Progenitor cell of endocrine pancreas (in vitro differentiated cells): ENCODE data around the gene FAIM2. TPM values are rescaled to one million over a fixed set of nuclear protein-coding genes. Genes with fewer than 3 reads are reported as not detected.

Experiments used
- DNase-seq: peaks from one replicate; pipeline ENCODE4 v3.0.0; 2021; ENCODE audit warnings: low spot score; ENCODE audit not compliant: unreplicated experiment
- H3K27ac Mint-ChIP-seq: 2 replicates; pipeline ENCODE4 v1.8.0; 2021; ENCODE audit warnings: mild to moderate bottlenecking, moderate library complexity, mixed read lengths
- H3K27me3 Mint-ChIP-seq: 2 replicates; pipeline ENCODE4 v1.8.0; 2021; ENCODE audit warnings: mixed read lengths
- H3K36me3 Mint-ChIP-seq: 2 replicates; pipeline ENCODE4 v1.8.0; 2022; ENCODE audit warnings: mixed read lengths; ENCODE audit not compliant: insufficient read depth
- H3K4me1 Mint-ChIP-seq: 2 replicates; pipeline ENCODE4 v1.8.0; 2021; ENCODE audit warnings: low read depth, mixed read lengths
- H3K4me3 Mint-ChIP-seq: 2 replicates; pipeline ENCODE4 v1.8.0; 2021; ENCODE audit warnings: low read depth, mild to moderate bottlenecking, moderate library complexity, mixed read lengths
- H3K9me3 Mint-ChIP-seq: 2 replicates; pipeline ENCODE4 v1.8.0; 2021; ENCODE audit warnings: low read depth, mixed read lengths
- CTCF ChIP-seq: fragments of 200-600 bp; sonication (generic); IDR thresholded peaks from one replicate; pipeline ENCODE4 v1.5.0; 2021; ENCODE audit warnings: antibody characterized with exemption, mild to moderate bottlenecking; ENCODE audit not compliant: unreplicated experiment
- total RNA-seq: library from RNA; stranded (reverse); gene quantifications from 2 replicates; pipeline ENCODE4 v1.2.1, GENCODE V29; 2021

The FAIM2 gene
- total RNA-seq, 1 donor from 2014 or later: not detected

- Mint-ChIP-seq H3K27me3 (peaks cover 10% of the 10 kb centered on the region), H3K27ac (no peak overlapping the region), H3K4me3 (no peak overlapping the region), H3K9me3 (peaks cover 4% of the 10 kb centered on the region), H3K4me1 (peaks cover 11% of the 10 kb centered on the region), H3K36me3 (no peaks in the 10 kb centered on the region)
- no peak for DNase-seq
- TF ChIP-seq CTCF: no peak
These were observed 28.9 kb upstream of the FAIM2 start for GRCh38 chr12:49932533-49933130.

DNA sequence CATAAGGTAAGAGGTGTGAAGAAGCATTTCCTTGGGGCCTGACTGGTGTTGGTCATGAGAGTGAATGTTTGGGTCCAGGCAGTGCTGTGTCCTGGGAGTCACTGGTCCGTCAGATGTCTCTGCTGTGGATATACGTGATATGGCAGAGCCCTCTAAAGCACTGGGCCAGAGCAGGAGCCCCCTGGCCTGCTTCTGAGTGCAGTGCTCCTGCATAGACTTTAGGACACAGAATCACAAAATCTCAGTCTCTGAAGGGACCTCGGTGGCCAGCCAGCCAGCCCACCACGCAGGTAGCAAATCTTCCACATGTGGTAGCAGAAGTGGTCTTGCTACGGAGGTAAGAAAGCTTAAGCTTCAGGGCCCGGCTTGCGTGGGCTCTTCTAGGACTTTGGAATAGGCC, 28.3 kb upstream of the FAIM2 start:
- Mint-ChIP-seq H3K4me1 (peaks cover 5% of the 10 kb centered on the region), H3K9me3 (peaks cover 4% of the 10 kb centered on the region), H3K27ac (no peak overlapping the region), H3K36me3 (no peaks in the 10 kb centered on the region), H3K27me3 (peaks cover 10% of the 10 kb centered on the region), H3K4me3 (no peak overlapping the region)
- no peak for DNase-seq
- TF ChIP-seq CTCF: no peak

DNA sequence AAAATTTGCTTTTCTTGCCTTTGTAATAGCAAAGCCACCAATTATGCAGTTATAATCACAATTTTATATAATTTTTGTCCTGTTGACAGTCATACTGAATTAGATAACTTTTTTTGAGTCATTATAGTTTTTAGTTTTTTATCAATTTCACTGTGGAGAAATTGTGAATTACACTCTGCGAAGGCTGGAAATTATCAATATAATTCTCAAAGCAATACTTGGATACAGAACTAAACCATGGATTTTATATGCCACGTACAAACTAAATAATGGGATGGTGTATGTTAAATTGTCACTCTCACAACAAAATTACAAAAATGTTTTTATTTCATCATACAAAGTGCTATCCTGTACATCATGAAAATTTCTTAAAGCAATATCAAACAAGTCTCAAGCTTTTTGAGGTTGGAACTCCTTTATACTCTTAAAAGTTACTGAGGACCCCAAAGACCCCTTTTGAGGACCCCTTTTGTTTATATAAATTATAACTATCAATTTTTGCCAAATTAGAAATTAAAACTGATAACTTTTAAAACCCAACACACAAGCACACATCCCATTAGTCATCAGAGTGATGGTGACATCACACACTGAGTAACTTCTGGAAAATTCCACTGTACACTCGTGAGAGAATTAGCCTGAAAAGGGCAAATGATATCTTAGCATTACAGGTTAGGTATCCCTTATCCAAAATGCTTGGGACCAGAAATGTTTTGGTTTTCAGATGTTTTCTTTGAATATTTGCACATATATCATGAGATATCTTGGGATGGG, 27.0 kb upstream of the FAIM2 start:
- peaks cover 10% of the 10 kb centered on the region for H3K27me3 Mint-ChIP-seq
- DNase-seq: no peak
- no peak overlapping the region for H3K4me3 Mint-ChIP-seq
- H3K27ac Mint-ChIP-seq: no peak overlapping the region
- H3K4me1 Mint-ChIP-seq: peaks cover 3% of the 10 kb centered on the region
- H3K36me3 Mint-ChIP-seq: no peaks in the 10 kb centered on the region
- H3K9me3 Mint-ChIP-seq: peaks cover 4% of the 10 kb centered on the region
- TF ChIP-seq CTCF: no peak

DNA sequence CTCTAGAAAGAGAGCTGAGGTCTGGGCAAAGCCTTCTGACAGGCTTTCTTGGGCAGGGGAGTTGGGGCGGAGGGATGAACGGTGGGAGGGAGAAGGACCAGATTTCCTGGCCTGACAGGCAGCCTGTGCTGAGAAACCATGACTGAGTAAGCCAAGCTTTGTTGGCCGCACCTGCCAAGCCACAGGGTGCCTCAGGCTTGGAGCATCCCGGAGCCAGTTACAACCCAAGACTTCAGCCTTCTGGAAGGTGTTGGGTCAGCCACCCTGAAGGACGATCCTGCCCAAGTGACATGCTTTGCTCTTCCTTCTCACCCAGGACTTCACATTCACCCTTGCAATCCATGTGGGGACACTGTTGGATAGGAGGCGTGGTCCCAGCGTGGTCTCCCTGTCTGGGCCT, 25.9 kb upstream of the FAIM2 start:
- H3K27ac Mint-ChIP-seq: no peak overlapping the region
- no peaks in the 10 kb centered on the region for H3K36me3 Mint-ChIP-seq
- TF ChIP-seq CTCF: no peak
- H3K4me1 Mint-ChIP-seq: peaks cover 3% of the 10 kb centered on the region
- H3K9me3 Mint-ChIP-seq: peaks cover 2% of the 10 kb centered on the region
- no peak overlapping the region for H3K4me3 Mint-ChIP-seq
- peaks cover 10% of the 10 kb centered on the region for H3K27me3 Mint-ChIP-seq
- DNase-seq: no peak

DNA sequence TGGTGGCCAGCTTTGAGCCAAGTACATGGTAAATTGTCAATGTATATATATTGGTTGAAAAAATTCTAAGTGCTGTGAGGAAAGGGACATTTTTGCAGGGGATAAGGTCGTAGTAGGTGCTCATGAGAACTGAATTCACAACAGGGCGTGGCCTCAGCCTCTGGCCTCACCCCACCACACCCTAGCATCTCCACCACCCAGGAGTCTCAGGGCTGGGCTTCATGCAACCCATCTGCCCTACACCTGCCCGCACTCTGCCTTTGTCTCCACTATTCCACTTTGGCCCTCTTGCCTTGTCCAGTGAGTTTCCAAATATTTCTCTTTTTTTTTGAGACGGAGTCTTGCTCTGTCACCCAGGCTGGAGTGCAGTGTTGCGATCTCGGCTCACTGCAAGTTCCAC, 24.8 kb upstream of the FAIM2 start:
- H3K4me1 Mint-ChIP-seq: no peaks in the 10 kb centered on the region
- H3K9me3 Mint-ChIP-seq: no peaks in the 10 kb centered on the region
- peaks cover 12% of the 10 kb centered on the region for H3K27me3 Mint-ChIP-seq
- H3K36me3 Mint-ChIP-seq: no peaks in the 10 kb centered on the region
- H3K4me3 Mint-ChIP-seq: no peak overlapping the region
- H3K27ac Mint-ChIP-seq: no peak overlapping the region
- no peak for TF ChIP-seq CTCF
- DNase-seq: no peak
